ENCODE results near the gene RPL10. TPM values are rescaled to one million over a fixed set of nuclear protein-coding genes. Genes with fewer than 3 reads are reported as not detected.

Gene RPL10
- total RNA-seq, 1 donor from 2014 or later, result 3,704 TPM

DNA sequence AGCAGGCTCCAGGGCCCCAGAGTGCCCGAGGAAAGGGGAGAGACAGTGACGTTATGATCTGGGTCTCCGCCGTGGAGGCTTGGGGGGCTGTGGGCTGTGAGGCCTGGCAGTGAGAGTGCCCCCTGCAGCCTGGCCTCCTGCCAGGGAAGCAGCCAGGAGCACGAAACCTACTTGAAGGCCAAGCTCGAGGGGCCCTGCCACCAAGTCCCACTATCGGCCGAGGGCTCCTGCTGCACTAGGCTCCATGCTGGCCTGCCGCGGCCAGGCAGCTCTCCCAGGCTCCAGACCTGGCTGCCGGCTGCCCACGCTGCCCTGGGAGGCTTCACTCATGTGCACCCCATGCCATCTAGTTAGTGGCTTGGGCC lies 42.4 kb upstream of the RPL10 start:
- peaks cover 3% of the 10 kb centered on the region for H3K27me3 Mint-ChIP-seq (ENCODE audit: unreplicated experiment)
- H3K27ac Mint-ChIP-seq (ENCODE audit: unreplicated experiment), result no peak overlapping the region
- H3K4me1 Mint-ChIP-seq (ENCODE audit: unreplicated experiment), result no peaks in the 10 kb centered on the region
- TF ChIP-seq, protein P1, sequence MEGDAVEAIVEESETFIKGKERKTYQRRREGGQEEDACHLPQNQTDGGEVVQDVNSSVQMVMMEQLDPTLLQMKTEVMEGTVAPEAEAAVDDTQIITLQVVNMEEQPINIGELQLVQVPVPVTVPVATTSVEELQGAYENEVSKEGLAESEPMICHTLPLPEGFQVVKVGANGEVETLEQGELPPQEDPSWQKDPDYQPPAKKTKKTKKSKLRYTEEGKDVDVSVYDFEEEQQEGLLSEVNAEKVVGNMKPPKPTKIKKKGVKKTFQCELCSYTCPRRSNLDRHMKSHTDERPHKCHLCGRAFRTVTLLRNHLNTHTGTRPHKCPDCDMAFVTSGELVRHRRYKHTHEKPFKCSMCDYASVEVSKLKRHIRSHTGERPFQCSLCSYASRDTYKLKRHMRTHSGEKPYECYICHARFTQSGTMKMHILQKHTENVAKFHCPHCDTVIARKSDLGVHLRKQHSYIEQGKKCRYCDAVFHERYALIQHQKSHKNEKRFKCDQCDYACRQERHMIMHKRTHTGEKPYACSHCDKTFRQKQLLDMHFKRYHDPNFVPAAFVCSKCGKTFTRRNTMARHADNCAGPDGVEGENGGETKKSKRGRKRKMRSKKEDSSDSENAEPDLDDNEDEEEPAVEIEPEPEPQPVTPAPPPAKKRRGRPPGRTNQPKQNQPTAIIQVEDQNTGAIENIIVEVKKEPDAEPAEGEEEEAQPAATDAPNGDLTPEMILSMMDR (IDR thresholded peaks at IDR 0.05; ENCODE audit: unreplicated experiment), result no peak
- no peak overlapping the region for H3K4me3 Mint-ChIP-seq (ENCODE audit: unreplicated experiment)
- DNase-seq (ENCODE audit: low spot score), result no peak
- H3K36me3 Mint-ChIP-seq (ENCODE audit: low read depth, unreplicated experiment), result peaks cover 3% of the 10 kb centered on the region
- no peaks in the 10 kb centered on the region for H3K9me3 Mint-ChIP-seq (ENCODE audit: unreplicated experiment)

DNA sequence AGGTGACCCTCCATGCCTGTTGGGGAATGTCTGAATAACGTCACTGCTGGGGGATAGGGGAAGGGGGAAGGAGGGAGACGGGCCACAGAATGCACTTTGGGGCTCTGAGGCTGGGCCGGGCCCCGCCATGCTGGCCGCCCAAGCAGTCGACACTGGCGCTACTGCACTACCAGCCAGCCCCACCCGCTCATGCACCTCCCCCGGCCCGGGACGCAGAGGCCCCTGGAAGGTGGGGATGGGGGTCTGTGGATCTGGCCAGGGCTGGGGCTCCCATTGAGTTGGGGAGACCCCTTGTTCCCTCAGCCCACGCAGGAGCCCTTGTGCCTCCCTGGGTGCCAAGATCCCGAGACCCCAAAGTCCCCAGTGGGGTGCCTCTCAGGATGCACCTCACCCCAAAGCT lies 41.6 kb upstream of the RPL10 start:
- Mint-ChIP-seq H3K4me1 (ENCODE audit: unreplicated experiment) (no peaks in the 10 kb centered on the region), H3K27me3 (ENCODE audit: unreplicated experiment) (peaks cover 3% of the 10 kb centered on the region), H3K4me3 (ENCODE audit: unreplicated experiment) (no peak overlapping the region), H3K9me3 (ENCODE audit: unreplicated experiment) (no peaks in the 10 kb centered on the region), H3K27ac (ENCODE audit: unreplicated experiment) (no peak overlapping the region), H3K36me3 (ENCODE audit: low read depth, unreplicated experiment) (peaks cover 3% of the 10 kb centered on the region)
- TF ChIP-seq, protein P1 (IDR thresholded peaks at IDR 0.05; ENCODE audit: unreplicated experiment), result no peak
- no peak for DNase-seq (ENCODE audit: low spot score)

DNA sequence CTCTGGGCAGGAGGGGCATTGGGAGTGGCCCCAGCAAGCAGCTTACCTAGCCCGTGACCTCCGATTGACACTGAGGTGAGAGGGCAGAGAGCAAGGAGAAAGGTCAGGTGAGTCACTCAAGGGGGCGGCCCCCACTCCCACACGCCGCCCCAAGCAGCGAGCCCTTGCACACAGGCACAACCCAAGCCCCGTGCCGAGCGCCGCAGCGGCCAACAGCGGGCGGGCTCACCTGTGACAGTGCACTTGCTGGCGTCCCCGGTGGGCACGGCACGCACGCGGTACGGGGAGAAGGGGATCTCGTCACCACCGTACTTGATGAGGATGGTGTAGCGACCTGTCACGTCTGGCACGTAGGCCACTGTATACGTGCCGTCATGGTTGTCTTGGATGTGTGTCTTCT lies 41.0 kb upstream of the RPL10 start:
- no peak overlapping the region for H3K4me3 Mint-ChIP-seq (ENCODE audit: unreplicated experiment)
- TF ChIP-seq, protein P1 (IDR thresholded peaks at IDR 0.05; ENCODE audit: unreplicated experiment), result no peak
- peaks cover 3% of the 10 kb centered on the region for H3K27me3 Mint-ChIP-seq (ENCODE audit: unreplicated experiment)
- no peaks in the 10 kb centered on the region for H3K9me3 Mint-ChIP-seq (ENCODE audit: unreplicated experiment)
- H3K4me1 Mint-ChIP-seq (ENCODE audit: unreplicated experiment), result no peaks in the 10 kb centered on the region
- no peak overlapping the region for H3K27ac Mint-ChIP-seq (ENCODE audit: unreplicated experiment)
- peaks cover 3% of the 10 kb centered on the region for H3K36me3 Mint-ChIP-seq (ENCODE audit: low read depth, unreplicated experiment)
- no peak for DNase-seq (ENCODE audit: low spot score)

DNA sequence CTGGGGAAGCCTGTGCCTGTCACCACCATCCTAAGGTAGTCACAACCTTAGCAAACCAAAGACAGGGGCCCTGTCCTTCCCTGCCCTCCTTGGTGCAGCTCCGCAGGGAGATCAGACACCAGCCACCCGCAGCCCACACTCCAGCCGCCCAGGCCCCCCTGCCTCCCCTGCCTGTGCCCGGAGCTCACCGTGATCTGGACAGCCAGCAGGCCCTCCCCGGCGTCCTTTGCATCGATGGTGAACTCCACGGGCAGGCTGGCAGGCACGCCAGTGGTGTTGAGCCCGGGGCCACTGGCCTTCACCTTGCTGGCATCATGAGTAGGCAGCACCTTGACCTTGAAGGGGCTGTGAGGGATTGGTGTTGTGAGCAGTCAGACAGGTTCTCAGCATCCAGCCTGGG lies 40.2 kb upstream of the RPL10 start:
- TF ChIP-seq, protein P1 (IDR thresholded peaks at IDR 0.05; ENCODE audit: unreplicated experiment), result no peak
- Mint-ChIP-seq H3K36me3 (ENCODE audit: low read depth, unreplicated experiment) (peaks cover 6% of the 10 kb centered on the region), H3K9me3 (ENCODE audit: unreplicated experiment) (no peaks in the 10 kb centered on the region), H3K27ac (ENCODE audit: unreplicated experiment) (no peak overlapping the region), H3K27me3 (ENCODE audit: unreplicated experiment) (peaks cover 3% of the 10 kb centered on the region), H3K4me1 (ENCODE audit: unreplicated experiment) (no peaks in the 10 kb centered on the region), H3K4me3 (ENCODE audit: unreplicated experiment) (no peak overlapping the region)
- no peak for DNase-seq (ENCODE audit: low spot score)

DNA sequence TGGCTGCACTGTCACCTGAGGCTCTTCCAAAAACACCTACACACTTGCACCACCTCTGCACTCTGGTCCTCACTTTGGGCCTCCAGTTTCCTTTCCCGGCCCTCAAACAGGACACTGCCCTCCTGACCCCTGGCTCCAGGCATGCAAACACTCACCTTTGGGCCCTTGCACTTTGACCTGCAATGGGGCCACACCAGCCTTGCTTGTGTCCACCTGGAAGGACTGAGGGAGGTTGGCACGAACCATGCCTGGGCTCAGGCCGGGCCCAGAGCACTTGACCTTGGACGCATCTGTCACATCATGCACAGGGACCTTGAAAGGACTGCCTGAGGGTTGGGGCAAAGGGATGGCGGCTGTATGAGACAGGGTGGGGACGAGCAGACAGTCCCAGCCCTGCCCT lies 39.3 kb upstream of the RPL10 start:
- peaks cover 9% of the 10 kb centered on the region for H3K36me3 Mint-ChIP-seq (ENCODE audit: low read depth, unreplicated experiment)
- no peak overlapping the region for H3K27ac Mint-ChIP-seq (ENCODE audit: unreplicated experiment)
- TF ChIP-seq, protein P1 (IDR thresholded peaks at IDR 0.05; ENCODE audit: unreplicated experiment), result no peak
- H3K9me3 Mint-ChIP-seq (ENCODE audit: unreplicated experiment), result no peaks in the 10 kb centered on the region
- H3K27me3 Mint-ChIP-seq (ENCODE audit: unreplicated experiment), result peaks cover 5% of the 10 kb centered on the region
- no peaks in the 10 kb centered on the region for H3K4me1 Mint-ChIP-seq (ENCODE audit: unreplicated experiment)
- DNase-seq (ENCODE audit: low spot score), result no peak
- H3K4me3 Mint-ChIP-seq (ENCODE audit: unreplicated experiment), result no peak overlapping the region

All from endothelial cell (in vitro differentiated cells).